GM20431 (cell line): Measurements from ENCODE around the gene APOBEC3C.
"Not testable (repeated sequence)": the region's sequence is repeated elsewhere in the genome, so short reads cannot be mapped to it uniquely, and the experiment has no call there.

Experiments used
- in situ Hi-C: fragments of 300-500 bp; cut with MseI, MboI; formaldehyde crosslinking; loops from one replicate; pipeline ENCODE4 v1.15.0; 2020; ENCODE audit warnings: low sequenced_read_pairs; ENCODE audit not compliant: unreplicated experiment

The APOBEC3C gene

DNA sequence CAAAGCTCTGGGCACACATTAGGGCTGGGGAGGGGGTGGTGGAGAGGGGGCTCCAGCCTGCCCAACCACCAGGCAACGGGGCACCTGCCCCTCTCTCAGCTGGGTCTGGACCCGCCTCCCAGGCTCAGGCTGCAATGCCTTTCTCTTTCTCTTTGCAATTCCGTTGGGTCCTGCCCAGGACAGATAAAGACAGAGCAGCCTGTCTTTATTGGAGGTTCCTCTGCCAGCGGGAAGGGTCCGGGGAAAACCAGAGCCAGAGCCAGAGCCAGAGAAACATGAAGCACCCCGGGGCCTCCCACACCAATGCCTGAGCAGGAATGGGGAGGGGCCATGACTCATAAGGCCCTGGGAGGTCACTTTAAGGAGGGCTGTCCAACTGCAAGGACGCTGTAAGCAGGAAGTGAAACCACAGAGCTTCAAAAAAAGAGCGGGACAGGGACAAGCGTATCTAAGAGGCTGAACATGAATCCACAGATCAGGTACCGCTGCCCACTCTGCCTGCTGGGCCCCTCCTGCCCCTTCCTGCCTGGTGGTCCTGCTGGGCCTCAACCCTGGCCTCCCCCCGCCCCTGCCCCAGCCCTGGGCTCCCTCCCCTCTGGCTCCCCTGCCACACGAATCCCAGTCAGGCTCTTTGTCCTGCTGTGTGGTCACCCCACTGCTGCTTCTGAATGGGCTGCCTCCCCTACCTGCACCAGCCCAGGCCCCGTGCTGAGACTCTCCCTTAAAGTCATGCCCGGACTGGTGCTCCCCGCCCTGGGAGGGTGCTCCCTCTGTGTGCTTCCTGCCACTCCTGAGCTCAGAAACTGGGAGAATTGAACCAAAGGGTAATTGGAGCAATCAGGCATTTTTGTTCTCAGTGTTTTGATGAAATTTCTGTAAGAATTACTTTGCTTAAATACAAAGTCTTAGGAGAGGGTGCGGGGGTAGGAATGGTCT is 31.8 kb upstream of the APOBEC3C start, which contains the start of gene APOBEC3B:
APOBEC3B (plus strand) TSS at position 356 of the 936 bp plus-strand sequence; CDS start at position 463, 107 bp downstream.
- in situ Hi-C loops: no loop called here

DNA sequence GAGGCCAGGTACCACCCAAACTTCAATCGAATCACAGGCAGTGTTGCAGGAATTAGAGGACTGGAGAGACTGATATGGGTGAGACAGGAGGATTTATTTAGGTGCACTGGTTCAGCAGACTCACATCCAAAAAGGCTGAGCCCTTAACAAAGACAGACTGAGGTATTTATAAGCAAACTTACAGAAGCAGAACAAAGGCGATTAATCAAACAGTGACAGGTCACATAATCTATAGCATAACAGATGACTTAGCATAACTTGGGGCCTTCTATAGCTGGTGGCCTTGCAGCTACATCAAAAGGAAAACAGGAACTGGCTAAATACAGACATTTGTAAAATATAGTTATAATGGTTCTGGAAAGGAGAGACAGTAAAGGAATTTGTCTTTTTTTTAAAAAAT is 29.8 kb upstream of the APOBEC3C start:
- in situ Hi-C loops: no loop called here

DNA sequence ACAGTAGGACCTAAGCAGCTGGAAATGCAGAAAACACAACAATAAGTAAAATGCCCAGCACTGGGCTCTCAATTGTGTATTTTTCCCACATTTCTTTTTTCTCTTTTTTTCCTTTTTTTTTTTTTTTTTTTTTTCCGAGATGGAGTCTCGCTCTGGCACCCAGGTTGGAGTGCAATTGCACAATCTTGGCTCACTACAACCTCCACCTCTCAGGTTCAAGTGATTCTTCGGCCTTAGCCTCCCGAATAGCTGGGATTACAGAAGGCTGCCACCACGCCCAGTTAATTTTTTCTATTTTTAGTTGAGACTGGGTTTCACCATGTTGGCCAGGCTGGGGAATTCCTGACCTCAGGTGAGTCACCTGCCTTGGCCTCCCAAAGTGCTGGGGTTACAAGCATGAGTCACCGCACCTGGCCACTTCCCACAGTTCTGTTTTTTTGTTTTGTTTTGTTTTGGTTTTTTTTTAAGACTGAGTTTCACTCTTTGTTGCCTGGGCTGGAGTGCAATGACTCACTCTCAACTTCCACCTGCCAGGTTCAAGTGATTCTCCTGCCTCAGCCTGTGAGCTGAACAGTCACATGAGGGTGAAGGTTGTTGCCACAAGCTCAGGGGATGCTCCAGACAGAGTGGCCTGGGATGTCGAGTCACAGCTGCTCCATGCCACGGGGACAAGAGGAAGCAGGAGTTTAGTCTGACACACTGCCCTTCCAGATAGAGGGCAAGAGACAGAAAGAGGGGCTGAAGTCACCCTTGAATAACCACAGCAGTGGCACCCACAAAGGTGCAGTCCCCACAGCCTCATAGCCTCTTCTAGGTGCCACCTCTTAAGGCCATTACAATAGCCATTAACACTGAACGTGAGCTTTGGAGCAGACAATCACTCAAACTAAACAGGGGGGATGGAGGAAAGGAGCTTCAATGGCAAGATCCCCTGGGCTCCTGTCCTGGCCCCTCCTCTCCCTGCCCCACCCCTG is 29.0 kb upstream of the APOBEC3C start:
- in situ Hi-C loops: not testable (repeated sequence)

- in situ Hi-C loops: no loop called here
These were observed 27.4 kb upstream of the APOBEC3C start for GRCh38 chr22:38986629-38987028.

- in situ Hi-C loops: no loop called here
These were observed 26.7 kb upstream of the APOBEC3C start for GRCh38 chr22:38987171-38987895.

DNA sequence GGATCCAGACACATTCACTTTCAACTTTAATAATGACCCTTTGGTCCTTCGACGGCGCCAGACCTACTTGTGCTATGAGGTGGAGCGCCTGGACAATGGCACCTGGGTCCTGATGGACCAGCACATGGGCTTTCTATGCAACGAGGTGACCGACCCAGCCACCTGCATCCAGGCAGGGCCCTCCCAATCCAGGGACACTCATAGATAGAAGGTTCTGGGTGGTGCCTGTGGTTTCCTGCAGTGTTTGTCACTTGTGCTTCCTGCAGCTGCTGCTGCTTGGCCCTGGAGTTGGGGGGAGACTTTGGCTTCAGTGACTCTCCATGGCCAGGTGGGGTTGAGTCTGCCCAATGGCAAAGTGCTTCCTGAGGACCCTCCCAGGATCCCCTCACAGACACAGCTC is 24.6 kb upstream of the APOBEC3C start:
- in situ Hi-C loops: no loop called here

- in situ Hi-C loops: not testable (repeated sequence)
These were observed 21.1 kb upstream of the APOBEC3C start for GRCh38 chr22:38992871-38993371.

DNA sequence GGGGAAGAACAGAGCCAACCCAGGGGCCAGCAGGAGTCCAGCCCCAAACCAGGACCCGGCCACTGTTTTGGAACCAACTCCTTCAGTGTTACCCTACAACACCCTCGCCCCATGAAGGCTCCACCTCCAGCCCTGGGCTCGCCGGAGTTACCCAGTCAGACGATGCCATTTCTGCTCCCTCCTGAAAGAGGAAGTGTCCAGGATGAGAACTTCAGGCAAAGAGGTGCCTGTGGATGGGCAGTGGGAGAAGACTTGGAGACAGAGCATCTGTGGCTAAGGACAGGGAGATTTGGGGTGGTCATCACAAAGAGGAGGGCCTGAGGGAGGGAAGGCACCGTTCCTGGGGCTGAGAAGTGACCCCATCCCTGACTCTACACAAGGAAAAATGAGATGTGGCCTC is 18.0 kb upstream of the APOBEC3C start:
- in situ Hi-C loops: no loop called here

DNA sequence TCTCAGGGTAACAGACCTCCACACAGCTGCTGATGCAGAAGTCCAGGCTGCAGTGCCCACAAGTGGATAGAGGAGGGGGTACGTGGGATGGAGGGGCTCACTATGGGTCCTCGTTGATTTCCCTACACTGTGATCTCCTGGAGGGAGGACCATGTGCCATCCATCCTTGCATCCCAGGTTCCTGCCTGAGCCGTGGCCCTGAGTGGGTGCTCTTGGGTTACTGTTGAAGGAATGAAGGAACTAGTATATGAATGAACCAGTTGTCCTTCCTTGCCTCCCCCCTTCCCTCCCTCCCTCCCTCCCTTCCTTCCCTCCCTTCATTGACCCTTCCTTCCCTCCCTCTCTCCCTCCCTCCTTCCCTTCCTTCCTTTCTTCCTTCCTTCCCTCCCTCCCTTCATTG is 16.5 kb upstream of the APOBEC3C start:
- in situ Hi-C loops: no loop called here

DNA sequence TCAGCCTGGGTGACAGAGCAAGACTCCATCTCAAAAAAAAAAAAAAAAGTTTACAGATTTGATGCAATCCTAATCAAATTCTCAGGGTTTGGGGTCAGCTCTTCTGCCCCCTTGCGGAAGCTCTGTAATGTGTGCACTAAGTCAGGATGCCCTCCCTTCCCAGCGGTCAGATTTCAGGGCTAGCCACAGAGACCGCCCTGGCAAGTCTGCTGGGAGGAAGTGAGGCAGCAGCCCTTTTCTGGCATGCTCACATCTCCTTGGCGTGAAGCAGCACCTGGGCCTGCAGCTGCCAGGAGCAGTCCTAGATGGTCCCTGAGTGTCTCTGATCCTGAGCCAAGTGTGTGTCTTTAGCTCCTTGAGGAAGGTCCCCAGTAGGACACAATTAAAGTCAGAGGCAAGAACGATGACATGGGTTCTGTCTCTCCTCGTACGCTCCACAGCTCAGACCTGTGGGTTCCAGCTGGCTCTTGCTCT is 10.9 kb upstream of the APOBEC3C start:
- in situ Hi-C loops: loop anchor here (10.0 to 25.0 kb wide), 2 partner anchors 138 to 309 kb away; partner anchors contain the start of gene RPL3

- in situ Hi-C loops: loop anchor here (5.0 to 25.0 kb wide), 3 partner anchors 115 to 305 kb away; partner anchors contain the start of gene RPL3
These were observed 6.9 kb upstream of the APOBEC3C start for GRCh38 chr22:39007177-39007576.

DNA sequence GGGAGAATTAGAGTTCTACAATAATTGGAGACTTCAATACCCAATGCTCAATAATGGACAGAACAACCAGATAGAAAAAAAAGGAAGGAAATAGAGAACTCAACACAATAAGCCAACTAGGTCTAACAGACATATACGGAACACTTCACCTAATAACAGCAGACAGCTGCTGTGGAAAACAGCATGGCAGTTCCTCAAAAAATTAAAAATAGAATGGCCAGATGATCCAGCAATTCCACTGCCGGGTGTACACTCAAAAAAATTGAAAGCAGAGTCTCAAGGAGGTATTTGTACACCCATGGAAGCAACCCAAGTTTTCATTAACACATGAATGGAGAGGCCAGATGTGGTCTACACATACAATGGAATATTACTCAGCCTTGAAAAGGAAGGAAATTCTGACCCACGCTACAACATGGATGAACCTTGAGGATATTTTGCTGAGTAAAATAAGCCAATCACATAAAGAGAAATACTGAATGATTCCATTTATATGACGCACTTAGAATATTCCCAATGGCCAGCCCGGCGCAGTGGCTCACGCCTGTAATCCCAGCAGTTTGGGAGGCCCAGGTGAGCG is 5.7 kb upstream of the APOBEC3C start:
- in situ Hi-C loops: loop anchor here (5.0 to 25.0 kb wide), 3 partner anchors 114 to 304 kb away; partner anchors contain the start of gene RPL3

GRCh38 chr22:39010946-39011345 is 3.1 kb upstream of the APOBEC3C start:
- in situ Hi-C loops: loop anchor here (25.0 kb wide), 1 partner anchor 301 kb away; the partner anchor contains the start of gene RPL3

GRCh38 chr22:39012533-39013511 is 1.2 kb upstream of the APOBEC3C start:
- in situ Hi-C loops: loop anchor here (25.0 kb wide), 1 partner anchor 299 kb away; the partner anchor contains the start of gene RPL3

DNA sequence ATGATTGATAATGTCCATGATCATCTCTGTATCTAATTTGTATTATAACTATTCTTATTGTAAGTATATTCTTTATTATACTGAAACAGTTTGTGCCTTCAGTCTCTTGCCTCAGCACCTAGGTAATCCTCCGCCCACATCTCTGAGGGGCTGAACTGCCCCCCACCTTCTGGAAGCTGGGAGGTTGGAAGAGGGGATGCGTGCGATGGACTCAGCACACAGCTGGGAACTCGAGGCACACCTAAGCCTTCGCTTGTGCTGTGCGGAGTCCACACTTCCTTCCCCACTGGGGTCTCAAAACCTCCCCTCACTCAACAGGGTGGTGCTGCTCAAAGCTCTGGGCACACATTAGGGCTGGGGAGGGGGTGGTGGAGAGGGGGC is 506 bp upstream of the APOBEC3C start:
- in situ Hi-C loops: loop anchor here (25.0 kb wide), 1 partner anchor 299 kb away; the partner anchor contains the start of gene RPL3

- in situ Hi-C loops: loop anchor here (25.0 kb wide), 1 partner anchor 298 kb away; the partner anchor contains the start of gene RPL3
These were observed 665 bp downstream of the APOBEC3C start for GRCh38 chr22:39014723-39015121.

DNA sequence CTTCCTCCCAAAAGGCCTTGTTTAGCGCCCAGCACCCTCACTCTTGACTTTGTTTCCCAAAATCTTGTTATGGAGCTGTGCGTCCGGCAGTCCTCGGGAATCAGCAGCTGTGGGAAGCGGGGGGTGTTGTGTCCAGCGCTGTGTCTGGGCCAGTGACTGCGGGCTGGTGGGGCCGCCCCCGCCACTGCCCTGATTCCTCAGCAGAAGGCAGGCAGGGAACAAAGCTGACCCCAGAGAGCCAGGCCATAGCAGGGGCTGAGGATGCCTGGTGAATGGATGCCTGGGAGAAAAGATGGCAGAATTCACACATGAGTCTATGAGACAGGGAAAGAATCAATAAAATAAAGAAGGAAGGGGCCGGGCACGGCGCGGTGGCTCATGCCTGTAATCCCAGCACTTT is 2.5 kb downstream of the APOBEC3C start:
- in situ Hi-C loops: loop anchor here (25.0 kb wide), 1 partner anchor 296 kb away; the partner anchor contains the start of gene RPL3
